Activated T-cell treated with anti-CD3 and anti-CD28 coated beads for 1 hour (primary cell): ENCODE results near the gene CADPS2.

Experiments
- DNase-seq: peaks from one replicate; pipeline ENCODE4 v3.0.0-alpha.2; 2020; ENCODE audit warnings: low read depth

CADPS2 gene

DNA sequence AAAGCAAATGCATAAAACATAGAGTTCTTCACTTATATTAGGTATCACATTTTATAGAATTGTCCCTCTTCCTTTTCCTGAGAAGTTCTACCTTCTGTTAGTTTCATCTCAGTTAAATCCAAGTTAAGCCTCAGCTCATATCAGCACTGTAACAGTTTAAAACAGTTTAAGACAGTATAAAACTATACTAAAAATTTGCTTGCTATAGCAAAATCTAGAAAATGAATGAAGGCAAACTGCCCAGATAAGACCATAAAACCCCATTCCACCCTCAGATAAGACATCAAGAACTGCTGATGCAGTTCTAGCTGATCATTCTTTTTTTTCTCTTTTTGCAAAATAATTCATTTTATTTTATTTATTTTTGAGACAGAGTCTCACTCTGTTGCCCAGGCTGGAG lies 364.5 kb downstream of the CADPS2 start:
- DNase-seq = no peak

DNA sequence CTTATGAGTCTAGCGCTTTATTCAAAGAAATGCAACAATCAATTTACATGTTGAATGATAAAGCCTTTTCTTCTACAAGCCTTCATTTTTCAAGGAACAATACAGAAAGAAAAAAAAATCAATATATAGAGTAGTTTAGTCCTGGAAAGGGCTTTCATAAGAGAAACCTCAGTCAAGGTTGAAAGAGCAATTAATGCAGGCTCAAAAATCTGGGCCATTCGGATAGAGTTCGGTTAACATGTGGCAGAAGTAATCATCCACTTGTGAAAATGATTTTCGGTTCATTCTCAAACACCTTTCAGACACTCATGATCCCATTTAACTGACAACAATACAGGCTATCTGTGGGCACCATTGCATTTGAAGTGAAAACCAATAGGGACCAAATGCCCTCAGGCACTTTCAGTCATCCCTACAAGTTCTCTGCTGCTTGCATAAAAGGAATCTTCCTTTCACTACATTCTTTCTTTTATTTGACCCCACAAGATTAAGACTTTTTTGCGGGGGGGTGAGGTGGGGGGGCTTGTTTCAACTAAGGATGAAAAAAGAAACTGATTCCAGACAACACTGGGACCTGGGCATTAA lies 365.2 kb downstream of the CADPS2 start:
- DNase-seq = no peak

DNA sequence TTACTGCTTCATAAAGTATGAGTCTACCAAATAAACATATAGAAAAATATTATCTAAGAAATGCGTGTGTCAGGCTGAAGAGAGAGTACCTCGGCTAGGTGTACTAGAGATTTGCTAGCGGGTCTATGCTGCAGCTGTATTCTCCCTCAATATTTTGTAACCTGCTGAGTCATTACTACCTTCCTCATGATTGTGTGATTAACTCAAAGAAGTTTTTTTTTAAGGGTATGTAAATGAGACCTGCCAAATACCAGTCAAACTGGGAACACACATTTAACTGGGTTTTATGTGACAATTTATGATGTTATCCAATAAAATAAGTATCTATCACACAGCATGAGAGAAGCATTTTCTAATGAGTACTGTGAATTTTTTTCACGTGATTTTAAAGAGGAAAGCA lies 367.8 kb downstream of the CADPS2 start:
- DNase-seq = no peak

DNA sequence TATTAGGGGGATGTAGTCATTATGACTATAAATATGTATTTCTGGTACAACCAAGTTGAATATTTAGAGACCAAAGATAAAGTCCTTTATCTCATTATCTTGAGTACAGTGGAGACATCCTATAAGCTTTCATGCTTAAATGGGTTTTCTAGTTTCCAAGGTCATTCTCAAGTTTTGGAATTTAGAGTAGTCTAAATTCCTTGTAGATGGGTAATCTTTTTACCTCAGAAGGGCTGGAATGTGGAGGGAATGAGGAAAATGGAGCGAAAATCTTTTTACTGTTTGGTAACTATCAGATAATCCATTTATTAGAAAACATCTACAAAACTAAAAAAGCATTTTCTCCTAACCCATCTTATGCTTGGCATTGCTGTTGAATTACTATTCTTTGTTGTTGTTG lies 368.7 kb downstream of the CADPS2 start:
- DNase-seq = no peak

DNA sequence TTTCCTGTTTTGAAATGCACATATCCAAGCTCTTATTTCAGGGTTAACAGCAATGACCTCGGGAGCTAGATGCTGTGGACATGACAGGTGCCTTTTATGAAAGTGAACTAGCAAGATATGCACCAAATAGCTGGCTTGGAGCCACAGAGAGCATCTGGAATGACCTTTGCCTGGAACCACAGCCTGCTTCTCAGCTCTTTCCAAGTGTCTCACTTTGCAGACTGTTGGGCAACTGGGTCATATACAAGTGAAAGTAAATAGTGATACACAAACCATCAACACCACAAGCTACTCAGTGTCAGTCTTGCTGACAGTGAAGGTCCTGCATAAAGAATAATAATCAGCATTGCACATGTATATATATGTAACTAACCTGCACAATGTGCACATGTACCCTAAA lies 370.9 kb downstream of the CADPS2 start:
- DNase-seq = no peak

DNA sequence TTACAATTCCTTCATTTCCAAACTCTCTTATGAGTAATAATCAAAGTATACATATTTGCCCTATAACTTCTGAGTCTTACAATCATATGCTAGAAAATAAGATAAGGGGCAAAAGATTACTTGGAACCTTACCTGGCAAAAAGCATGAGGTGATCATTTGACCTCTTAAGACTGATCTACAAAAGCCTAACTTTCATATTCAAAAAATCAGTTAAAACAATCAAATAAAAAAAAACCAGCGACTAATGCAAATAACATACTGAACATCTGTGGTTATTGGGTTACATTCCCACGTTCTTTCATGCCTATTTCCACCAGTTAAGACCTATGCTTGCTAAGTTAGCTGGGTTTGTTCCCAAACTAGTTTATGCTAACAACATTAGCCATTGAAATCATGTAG lies 375.0 kb downstream of the CADPS2 start:
- no peak for DNase-seq

DNA sequence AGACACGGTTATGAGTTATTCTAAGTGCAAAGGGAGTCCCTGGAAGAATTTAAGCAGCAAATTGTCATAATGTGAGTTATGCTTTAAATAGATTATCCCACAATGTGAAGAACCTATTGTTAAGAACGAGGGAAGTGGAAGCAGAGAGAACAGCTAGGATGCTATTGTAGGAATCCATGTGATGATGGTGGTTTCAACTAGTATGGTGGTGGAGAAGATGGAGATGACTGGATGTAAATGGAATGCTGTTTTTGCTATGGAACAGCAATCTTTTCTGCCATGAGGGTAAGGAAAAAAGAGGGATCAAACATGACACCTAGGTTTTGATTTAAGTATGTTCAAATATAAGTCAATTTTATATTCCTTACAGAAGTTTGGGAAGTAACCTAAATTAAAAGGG lies 378.7 kb downstream of the CADPS2 start:
- no peak for DNase-seq

DNA sequence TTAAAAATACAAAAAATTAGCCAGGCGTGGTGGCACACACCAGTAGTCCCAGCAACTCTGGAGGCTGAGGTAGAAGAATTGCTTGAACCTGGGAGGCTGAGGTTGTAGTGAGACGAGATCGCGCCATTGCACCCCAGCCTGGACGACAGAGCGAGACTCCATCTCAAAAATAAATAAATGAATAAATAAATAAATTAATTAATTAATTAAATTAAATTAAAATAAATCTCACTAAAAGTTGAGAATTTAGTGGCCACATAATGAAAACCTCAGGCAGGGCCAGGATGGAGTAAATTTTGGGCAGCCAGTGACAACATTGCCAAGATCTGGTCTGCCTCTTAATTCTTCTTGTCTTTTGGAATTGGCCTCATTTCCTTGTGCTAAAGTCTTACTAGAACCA lies 394.3 kb downstream of the CADPS2 start:
- no peak for DNase-seq

DNA sequence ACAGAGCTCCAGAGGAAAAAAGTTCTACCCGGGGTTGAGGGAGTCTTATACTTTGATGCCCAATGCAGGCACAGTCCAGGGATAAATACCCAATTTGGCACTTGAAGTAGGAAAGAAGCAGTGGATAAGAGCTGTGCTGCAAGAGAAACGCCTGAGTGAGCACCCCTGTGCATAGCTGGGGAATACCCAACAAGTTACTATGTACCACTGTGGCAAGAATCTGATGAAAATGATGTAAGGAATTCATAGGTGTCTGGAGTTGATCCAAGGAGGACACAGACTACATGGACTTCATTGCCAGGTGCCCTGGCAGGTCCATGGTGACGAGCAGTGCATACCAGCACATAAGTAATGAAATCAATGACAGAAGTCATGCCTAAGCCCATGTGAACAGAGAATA lies 398.0 kb downstream of the CADPS2 start:
- no peak for DNase-seq

DNA sequence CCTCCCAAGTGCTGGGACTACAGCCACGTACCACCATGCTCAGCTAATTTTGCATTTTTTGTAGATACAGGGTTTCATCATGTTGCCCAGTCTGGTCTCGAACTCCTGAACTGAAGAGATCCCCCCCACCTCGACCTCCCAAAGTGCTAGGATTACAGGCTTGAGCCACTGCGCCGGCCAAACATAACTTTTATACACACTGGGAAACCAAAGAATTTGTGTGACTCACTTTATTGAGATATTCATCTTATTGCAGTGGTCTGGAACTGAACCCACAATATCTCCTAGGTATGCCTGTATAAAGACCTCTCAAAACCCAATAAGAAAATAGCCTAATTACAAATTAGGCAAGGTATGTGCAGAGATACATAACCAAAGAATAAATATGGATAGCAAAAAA lies 399.1 kb downstream of the CADPS2 start:
- no peak for DNase-seq

DNA sequence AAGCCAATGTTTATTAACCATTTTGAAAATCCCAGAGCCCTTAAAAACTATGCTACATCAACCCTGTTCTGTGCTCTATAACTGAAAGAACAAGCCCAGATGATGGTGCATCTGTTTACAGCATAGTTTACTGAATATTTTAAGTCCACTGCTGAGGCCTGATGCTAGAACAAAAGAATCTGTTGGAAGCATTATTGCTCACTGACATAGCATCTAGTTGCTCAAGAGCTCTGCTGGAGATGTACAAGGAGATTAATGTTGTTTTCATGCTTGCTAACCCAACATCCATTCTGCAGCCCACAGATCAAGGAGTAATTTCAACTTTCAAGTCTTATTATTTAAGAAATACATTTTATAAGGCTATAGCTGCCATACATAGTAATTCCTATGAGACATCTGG lies 400.4 kb downstream of the CADPS2 start:
- no peak for DNase-seq

DNA sequence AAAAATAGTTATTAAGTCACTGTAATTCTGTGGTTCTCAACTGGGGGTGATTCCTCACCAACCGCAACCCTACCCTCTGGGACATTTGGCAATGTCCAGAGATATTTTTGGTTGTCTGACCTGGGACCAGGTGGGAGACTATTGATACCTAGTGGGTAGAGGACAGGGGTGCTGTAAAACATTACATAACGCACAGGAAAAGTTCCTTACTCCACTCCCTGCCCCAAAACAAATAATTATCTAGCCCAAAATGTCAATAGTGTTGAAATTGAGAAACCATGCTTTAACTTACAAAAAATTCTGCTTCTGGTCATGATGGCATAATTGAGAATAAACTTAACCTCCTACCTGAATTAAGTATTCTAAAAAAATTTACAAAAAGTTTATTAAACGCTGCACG lies 404.0 kb downstream of the CADPS2 start:
- no peak for DNase-seq

DNA sequence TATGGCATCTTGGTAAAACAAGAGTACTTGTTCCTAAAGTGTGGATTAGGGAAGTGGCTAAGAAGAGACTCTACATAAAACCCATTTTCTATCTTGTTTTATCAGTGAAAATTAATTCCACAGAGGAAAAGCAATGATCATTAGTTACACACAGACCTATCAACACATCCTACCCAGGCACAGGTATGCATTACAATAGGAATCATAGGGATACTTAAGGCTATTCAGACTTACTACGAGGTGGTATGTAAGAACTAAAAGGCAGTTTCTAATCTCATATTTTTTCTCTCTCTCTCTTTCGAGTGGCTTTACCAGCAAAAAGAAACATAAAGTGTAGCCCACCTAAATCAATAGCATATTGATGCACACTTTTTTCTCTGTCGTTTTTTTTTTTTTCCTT lies 415.4 kb downstream of the CADPS2 start:
- no peak for DNase-seq

DNA sequence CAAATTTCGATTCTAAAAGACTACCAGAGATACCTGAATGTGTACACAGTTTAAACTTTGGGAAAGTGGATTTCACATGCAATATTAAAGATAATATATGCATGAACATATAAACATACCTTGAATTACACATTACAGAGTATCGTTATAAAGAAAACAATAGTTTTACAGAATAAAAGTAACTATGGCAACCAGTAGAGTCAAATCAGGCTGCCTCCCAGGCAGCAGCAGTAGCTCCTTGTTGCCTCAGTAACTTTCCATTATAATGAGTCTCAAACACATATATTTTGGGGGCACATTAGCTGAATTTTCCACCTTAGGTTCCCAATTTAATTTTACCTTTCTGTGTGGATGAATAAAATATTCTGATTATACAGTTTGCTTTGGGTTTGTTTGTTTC lies 417.3 kb downstream of the CADPS2 start:
- no peak for DNase-seq

DNA sequence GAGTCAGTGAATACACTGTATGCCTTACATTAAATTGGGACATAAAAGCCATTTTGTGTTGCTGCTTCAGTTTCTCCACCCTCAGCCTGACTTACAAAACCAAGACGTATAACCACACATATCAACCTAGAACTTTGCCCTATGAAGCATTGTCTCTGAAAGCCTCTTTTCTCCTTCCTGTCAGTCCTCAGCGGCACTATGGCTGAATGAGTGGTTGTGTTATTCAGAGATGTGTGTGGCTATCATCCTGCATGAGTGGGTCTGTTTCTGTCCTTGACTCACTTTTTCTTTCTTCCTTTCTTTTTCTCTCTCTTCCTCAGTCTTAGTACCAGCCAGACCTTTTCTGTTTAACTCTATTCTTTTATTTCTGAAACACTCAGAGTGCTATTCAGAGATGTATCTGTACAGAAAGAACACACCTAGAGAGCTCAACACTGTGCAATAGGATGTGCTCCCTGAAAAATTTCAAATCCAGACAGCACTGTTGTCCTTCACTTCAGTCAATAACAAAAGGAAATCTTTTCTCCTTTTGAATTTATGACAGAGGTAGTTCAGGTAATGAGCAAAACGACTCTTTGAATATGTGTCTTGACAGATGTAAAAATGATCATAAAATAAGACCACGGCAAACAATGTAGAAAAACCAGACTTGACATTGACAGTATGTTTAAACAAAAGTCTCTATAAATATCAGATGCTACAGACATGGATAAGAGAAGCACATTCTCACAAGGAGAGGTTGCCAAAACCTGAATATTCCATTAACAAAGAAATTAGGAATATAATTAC lies 418.4 kb downstream of the CADPS2 start:
- DNase-seq = no peak

DNA sequence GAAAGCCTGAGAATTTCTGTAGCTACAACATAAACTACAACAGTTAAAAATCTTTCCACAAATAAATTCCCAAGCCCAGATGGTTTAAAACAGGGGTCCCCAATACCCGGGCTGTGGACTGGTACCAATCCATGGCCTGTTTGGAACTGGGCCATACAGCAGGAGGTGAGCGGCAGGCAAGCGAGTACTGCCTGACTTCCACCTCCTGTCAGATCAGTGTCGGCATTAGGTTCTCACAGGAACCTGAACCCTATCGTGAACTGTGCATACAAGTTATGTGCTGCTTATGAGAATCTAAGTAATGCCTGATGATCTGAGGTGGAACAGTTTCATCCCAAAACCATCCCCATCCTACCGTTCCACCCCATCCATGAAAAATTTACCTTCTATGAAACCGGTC lies 421.0 kb downstream of the CADPS2 start:
- DNase-seq = no peak

DNA sequence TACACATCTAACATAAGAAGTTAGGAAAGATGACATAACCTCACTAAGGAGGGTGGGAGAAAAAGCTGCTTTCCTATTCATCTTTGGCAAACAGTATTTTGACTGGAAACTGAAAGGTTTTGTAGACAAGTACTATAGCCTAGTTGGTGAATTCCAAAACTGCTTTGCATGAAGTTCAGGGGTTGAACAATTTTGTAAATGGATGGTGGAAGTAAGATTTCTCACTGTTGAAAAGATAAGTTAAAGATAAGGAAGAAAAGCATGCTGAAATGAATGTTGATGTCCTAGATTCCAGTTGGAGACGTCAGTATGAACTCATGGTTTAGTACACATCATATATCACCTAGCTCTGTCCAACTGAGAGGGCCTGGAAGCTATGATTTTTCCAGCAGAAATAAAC lies 422.6 kb downstream of the CADPS2 start:
- DNase-seq = no peak

DNA sequence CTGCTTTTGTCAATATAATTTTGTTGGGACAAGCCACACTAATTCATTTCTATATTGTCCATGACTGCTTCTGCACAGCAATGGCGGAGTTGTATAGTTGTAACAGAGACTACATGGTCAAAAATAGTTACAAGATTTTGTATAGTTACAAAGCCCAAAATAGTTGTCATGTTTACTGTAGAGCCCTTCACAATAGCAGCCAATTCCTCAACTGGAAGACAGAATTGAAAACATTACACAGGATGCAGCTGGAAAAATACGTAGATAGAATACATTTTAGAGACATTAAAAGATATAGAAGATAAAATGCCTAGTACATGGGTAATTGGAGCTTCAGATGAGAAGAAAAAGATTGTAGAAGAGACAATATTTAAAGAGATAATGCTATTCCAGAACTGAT lies 425.3 kb downstream of the CADPS2 start:
- DNase-seq = no peak

DNA sequence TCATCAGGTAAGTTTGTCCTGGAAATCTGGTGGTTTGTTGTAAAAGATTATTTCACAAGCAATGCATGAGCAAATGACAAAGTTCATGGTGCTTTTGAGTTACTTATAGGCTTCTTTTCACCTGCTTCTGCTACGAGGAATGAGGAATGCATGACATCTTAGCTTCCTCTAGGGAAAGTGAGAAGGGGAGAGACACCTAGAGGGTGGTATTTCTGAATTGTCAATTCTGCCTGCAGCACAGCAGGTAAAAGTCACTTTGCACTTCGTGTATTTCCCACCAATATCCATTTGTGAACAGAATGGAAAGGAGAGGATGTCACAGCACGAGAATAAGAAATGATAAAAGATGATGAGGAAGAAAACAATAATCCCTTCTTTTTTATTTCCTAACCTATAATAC lies 428.3 kb downstream of the CADPS2 start:
- DNase-seq = no peak

DNA sequence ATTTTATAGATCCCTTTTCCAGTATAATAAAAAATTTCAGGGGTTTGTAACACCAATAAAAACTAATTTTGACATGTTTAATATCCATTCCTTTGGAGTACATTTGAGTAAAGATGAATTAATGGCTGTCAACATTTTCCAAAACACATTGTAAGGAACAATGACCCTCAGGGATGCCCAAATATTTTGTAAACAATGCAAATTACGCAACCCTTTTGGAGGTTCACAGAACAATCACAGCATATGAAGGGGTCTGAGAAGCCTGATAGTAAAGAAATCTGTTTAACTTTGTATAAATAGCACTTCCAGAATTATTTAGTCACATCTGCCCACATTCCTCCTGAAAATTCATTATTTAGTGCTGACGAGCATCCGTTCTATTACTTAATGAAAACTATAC lies 428.9 kb downstream of the CADPS2 start:
- no peak for DNase-seq

DNA sequence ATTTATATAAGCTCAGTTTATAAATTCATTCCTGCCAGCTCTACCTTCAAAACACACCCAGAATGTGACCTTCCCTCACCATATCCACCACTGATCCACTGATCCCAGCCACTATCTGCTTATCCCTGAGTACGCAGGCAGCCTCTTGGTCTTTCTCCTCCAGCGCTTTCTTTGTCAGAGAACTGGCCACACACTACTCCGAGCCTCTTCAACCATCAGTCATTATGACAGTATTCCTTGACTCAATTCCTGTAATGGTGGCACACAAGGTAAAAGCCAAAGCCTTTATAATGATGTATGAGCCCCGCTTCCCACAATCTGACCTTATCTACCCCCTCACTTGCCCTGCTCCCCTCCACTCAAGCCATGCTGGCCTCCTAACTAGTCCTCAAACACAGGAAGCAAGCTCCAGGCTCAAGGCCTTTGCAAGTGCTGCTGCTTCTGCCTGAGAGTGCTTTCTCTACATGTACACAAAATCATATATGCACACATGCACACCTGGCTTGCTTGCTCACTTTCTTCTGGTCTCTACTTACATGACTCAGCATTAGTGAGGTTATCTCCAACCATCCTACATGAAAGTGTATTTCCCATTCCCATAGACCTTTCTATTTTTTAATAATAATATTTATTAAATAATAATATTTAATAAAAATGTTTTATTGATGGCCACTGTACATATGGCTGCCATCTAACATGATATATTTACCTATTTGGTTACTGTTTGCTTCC lies 431.3 kb downstream of the CADPS2 start:
- DNase-seq = no peak

DNA sequence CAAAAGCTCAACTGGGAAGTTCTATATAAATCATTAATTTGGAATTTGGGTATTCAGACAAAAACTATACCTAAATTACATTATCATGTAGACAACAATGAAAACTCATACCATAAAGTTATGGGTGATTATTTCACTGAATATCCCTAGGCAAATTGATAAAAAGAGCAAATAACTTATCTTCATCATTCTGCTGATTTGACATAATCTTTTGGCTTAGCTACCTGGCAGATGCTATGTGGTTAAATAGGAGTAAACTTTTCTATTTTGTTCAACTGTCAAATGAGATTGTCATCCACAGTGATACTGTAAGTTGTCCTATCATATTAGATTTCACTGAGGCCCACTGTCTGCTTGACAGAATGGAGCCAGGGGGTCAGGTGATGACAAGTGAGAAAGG lies 432.8 kb downstream of the CADPS2 start:
- no peak for DNase-seq

DNA sequence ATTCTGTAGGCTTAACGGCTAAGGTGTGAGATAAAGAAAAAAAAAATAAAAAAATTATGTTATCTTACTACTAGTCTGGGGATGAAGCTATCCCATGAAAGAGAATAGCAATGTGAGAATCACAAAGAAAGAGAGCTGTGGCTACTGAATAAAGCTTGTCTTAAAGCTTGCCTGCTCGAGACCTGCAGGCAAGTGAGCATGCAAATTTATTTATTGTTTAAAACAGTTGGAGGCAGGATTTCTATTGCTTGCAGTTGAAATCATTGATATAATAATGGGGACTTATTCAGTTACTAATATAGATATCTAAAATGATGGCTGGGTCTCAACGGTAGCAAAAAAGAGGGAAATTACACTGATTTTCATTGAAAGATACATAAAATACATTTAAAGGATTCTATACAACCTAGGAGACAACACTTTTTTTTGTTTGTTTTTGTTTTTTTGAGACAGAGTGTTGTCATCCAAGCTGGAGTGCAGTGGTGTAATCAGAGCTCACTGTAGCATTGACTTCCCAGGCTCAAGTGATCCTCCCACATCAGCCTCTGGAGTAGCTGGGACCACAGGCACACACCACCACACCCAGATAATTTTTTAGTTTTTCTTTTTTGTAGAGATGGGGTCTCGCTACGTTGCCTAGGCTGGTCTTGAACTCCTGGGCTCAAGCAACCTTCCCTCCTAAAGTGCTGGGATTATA lies 437.2 kb downstream of the CADPS2 start:
- DNase-seq = no peak
